ENCODE results near the gene PDE9A. TPM values are rescaled to one million over a fixed set of nuclear protein-coding genes. Genes with fewer than 3 reads are reported as not detected.

PDE9A gene
- total RNA-seq, 1 experiment from 2014 or later: 44.8 TPM

DNA sequence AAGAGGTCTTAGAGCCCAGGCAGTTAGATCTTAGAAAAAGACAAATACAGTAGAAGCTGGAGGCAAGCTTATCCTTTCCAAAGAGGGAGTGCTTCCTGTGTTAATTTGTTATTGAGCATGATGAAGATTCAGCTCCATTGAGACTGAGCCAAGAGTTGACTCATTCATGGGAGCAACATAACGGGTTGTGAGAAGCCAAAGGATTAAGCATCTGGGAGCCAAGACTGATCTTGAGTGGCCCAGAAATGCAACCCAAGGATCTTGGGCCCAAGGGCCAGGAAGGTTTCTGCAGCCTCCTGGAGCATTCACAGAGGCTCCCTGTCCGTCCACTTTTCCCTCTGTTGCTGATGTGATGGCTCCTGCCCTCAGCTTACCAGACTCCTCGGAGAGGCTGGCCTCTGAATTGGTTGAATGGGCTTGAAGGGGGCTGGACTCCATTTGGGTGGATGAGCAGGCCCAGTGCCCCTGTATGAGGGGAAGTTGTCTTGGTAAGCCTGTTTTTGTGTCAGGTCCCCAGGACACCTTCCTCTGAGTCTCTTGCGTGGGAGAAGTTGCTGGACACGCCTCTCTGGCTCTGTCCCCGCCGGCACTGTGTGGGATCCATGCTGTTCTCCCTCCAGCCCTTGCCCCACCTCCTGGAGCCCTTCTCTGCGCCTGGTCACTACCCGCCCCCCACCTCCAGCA is 42.4 kb downstream of the PDE9A start:
- no peak for TF ChIP-seq FOXP1 (CRISPR knock-in tag; IDR thresholded peaks at IDR 0.05; ENCODE audit: borderline replicate concordance)
- no peak for TF ChIP-seq ZNF138 (CRISPR knock-in tag; conservative IDR thresholded peaks at IDR 0.05)
- TF ChIP-seq, protein P1, sequence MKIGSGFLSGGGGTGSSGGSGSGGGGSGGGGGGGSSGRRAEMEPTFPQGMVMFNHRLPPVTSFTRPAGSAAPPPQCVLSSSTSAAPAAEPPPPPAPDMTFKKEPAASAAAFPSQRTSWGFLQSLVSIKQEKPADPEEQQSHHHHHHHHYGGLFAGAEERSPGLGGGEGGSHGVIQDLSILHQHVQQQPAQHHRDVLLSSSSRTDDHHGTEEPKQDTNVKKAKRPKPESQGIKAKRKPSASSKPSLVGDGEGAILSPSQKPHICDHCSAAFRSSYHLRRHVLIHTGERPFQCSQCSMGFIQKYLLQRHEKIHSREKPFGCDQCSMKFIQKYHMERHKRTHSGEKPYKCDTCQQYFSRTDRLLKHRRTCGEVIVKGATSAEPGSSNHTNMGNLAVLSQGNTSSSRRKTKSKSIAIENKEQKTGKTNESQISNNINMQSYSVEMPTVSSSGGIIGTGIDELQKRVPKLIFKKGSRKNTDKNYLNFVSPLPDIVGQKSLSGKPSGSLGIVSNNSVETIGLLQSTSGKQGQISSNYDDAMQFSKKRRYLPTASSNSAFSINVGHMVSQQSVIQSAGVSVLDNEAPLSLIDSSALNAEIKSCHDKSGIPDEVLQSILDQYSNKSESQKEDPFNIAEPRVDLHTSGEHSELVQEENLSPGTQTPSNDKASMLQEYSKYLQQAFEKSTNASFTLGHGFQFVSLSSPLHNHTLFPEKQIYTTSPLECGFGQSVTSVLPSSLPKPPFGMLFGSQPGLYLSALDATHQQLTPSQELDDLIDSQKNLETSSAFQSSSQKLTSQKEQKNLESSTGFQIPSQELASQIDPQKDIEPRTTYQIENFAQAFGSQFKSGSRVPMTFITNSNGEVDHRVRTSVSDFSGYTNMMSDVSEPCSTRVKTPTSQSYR (CRISPR knock-in tag; IDR thresholded peaks at IDR 0.05): no peak
- no peak for TF ChIP-seq ZNF396 (CRISPR knock-in tag; IDR thresholded peaks at IDR 0.05; ENCODE audit: borderline replicate concordance)
- TF ChIP-seq, protein P2, sequence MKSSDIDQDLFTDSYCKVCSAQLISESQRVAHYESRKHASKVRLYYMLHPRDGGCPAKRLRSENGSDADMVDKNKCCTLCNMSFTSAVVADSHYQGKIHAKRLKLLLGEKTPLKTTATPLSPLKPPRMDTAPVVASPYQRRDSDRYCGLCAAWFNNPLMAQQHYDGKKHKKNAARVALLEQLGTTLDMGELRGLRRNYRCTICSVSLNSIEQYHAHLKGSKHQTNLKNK (CRISPR knock-in tag; IDR thresholded peaks at IDR 0.05): no peak
- ATAC-seq (no peak), DNase-seq (ENCODE audit: low spot score) (no peak)
- peaks cover 31% of the 10 kb centered on the region for H3K36me3 Mint-ChIP-seq
- no peaks in the 10 kb centered on the region for H3K27me3 Mint-ChIP-seq (ENCODE audit: low read depth)
- no peaks in the 10 kb centered on the region for H3K9me3 Mint-ChIP-seq
- ChIA-PET CTCF (interaction anchor here (1.4 kb wide), 1 partner anchor 102 kb away, joined by 5 read pairs; no protein-coding TSS in a partner anchor), POLR2A (no interaction called here)
- 0 out of 2 replicates have a peak overlapping the region, but pooled peaks have one; percentile 15 for H3K27ac Mint-ChIP-seq
- H3K4me3 Mint-ChIP-seq: no peak overlapping the region
- H3K4me1 Mint-ChIP-seq: no peaks in the 10 kb centered on the region

DNA sequence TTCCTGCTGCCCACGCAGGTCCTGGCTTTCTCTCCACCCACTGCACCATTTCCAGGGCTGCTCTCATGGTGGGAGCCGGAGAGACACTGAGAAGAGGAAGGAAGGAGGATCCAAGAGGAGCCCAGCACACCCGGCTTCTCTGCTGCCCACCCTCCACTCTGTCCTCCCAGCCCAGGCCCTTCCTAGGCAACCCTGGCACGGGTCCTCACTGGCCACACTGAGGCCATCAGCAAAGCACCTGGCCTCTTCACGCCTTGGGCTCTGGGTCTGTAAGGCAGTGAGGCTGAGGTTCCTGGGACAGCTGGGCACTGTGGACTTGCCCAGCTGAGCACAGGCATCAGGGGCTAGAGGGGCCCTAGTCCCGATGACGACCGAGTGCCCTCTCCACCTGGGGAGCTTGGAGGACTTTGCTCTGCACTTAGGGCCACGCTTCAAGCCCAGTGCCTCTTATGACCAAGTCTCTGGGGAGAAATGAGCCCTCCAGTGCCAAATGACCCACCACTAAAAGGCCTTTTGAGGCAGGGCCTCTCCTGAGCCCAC is 43.1 kb downstream of the PDE9A start:
- Mint-ChIP-seq H3K4me1 (no peaks in the 10 kb centered on the region), H3K27ac (no peak overlapping the region), H3K27me3 (ENCODE audit: low read depth) (no peaks in the 10 kb centered on the region), H3K9me3 (no peaks in the 10 kb centered on the region; the same call in 1 of the 2 replicates), H3K36me3 (peaks cover 38% of the 10 kb centered on the region), H3K4me3 (no peak overlapping the region)
- CTCF ChIA-PET: no interaction called here
- POLR2A ChIA-PET: no interaction called here
- DNase-seq (ENCODE audit: low spot score) (no peak), ATAC-seq (no peak)
- TF ChIP-seq NR2C2 (CRISPR knock-in tag; IDR thresholded peaks at IDR 0.05) (no peak), CREM (CRISPR knock-in tag; IDR thresholded peaks at IDR 0.05) (no peak), ZNF219 (CRISPR knock-in tag; IDR thresholded peaks at IDR 0.05; ENCODE audit: borderline replicate concordance) (no peak), SMAD4 (CRISPR knock-in tag; IDR thresholded peaks at IDR 0.05) (no peak), ZNF671 (CRISPR knock-in tag; IDR thresholded peaks at IDR 0.05) (no peak), MXD4 (CRISPR knock-in tag; IDR thresholded peaks at IDR 0.05; ENCODE audit: borderline replicate concordance) (no peak), EMX1 (CRISPR knock-in tag; IDR thresholded peaks at IDR 0.05) (no peak)
- TF ChIP-seq, protein P3, sequence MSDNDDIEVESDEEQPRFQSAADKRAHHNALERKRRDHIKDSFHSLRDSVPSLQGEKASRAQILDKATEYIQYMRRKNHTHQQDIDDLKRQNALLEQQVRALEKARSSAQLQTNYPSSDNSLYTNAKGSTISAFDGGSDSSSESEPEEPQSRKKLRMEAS (CRISPR knock-in tag; IDR thresholded peaks at IDR 0.05): no peak
- TF ChIP-seq, protein P4, sequence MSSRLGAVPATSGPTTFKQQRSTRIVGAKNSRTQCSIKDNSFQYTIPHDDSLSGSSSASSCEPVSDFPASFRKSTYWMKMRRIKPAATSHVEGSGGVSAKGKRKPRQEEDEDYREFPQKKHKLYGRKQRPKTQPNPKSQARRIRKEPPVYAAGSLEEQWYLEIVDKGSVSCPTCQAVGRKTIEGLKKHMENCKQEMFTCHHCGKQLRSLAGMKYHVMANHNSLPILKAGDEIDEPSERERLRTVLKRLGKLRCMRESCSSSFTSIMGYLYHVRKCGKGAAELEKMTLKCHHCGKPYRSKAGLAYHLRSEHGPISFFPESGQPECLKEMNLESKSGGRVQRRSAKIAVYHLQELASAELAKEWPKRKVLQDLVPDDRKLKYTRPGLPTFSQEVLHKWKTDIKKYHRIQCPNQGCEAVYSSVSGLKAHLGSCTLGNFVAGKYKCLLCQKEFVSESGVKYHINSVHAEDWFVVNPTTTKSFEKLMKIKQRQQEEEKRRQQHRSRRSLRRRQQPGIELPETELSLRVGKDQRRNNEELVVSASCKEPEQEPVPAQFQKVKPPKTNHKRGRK (CRISPR knock-in tag; IDR thresholded peaks at IDR 0.05; ENCODE audit: borderline replicate concordance): no peak

DNA sequence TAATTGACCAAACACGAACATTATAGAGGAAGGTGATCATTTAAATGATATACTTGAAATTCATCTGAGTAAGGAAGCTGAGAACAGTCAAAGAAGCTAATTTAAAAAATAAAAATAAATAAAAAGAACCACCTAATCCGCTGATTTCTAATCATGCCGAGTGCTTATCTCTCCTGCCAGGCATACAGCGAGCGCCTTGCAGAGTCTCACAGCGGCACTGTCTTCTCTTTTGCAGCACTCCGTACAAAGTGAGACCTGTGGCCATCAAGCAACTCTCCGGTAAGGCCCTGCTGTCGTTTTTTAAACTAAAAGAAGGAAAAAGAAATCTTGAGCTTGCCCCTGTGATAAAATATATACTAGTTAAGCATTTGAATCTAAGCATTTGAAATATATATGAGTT is 45.3 kb downstream of the PDE9A start:
- H3K9me3 Mint-ChIP-seq: peaks cover 8% of the 10 kb centered on the region
- H3K27ac Mint-ChIP-seq: no peak overlapping the region
- POLR2A ChIA-PET: no interaction called here
- no peak overlapping the region for H3K4me3 Mint-ChIP-seq
- H3K36me3 Mint-ChIP-seq: peaks cover 48% of the 10 kb centered on the region
- no peak for DNase-seq (ENCODE audit: low spot score)
- no peak for ATAC-seq
- no peaks in the 10 kb centered on the region for H3K27me3 Mint-ChIP-seq (ENCODE audit: low read depth)
- CTCF ChIA-PET: no interaction called here
- H3K4me1 Mint-ChIP-seq: peaks cover 10% of the 10 kb centered on the region
- TF ChIP-seq ZNF263 (CRISPR knock-in tag; IDR thresholded peaks at IDR 0.05; ENCODE audit: low read depth): no peak
- TF ChIP-seq, protein P5, sequence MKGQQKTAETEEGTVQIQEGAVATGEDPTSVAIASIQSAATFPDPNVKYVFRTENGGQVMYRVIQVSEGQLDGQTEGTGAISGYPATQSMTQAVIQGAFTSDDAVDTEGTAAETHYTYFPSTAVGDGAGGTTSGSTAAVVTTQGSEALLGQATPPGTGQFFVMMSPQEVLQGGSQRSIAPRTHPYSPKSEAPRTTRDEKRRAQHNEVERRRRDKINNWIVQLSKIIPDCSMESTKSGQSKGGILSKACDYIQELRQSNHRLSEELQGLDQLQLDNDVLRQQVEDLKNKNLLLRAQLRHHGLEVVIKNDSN (CRISPR knock-in tag; IDR thresholded peaks at IDR 0.05): no peak
- TF ChIP-seq, protein P6, sequence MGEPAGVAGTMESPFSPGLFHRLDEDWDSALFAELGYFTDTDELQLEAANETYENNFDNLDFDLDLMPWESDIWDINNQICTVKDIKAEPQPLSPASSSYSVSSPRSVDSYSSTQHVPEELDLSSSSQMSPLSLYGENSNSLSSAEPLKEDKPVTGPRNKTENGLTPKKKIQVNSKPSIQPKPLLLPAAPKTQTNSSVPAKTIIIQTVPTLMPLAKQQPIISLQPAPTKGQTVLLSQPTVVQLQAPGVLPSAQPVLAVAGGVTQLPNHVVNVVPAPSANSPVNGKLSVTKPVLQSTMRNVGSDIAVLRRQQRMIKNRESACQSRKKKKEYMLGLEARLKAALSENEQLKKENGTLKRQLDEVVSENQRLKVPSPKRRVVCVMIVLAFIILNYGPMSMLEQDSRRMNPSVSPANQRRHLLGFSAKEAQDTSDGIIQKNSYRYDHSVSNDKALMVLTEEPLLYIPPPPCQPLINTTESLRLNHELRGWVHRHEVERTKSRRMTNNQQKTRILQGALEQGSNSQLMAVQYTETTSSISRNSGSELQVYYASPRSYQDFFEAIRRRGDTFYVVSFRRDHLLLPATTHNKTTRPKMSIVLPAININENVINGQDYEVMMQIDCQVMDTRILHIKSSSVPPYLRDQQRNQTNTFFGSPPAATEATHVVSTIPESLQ (CRISPR knock-in tag; IDR thresholded peaks at IDR 0.05): no peak
- TF ChIP-seq, protein P7, sequence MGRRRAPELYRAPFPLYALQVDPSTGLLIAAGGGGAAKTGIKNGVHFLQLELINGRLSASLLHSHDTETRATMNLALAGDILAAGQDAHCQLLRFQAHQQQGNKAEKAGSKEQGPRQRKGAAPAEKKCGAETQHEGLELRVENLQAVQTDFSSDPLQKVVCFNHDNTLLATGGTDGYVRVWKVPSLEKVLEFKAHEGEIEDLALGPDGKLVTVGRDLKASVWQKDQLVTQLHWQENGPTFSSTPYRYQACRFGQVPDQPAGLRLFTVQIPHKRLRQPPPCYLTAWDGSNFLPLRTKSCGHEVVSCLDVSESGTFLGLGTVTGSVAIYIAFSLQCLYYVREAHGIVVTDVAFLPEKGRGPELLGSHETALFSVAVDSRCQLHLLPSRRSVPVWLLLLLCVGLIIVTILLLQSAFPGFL (CRISPR knock-in tag; IDR thresholded peaks at IDR 0.05; ENCODE audit: borderline replicate concordance): no peak

Measured in WTC11 (cell line).